ENCODE results near the gene APPBP2.
"Not testable (repeated sequence)": the region's sequence is repeated elsewhere in the genome, so short reads cannot be mapped to it uniquely, and the experiment has no call there.

The APPBP2 gene

DNA sequence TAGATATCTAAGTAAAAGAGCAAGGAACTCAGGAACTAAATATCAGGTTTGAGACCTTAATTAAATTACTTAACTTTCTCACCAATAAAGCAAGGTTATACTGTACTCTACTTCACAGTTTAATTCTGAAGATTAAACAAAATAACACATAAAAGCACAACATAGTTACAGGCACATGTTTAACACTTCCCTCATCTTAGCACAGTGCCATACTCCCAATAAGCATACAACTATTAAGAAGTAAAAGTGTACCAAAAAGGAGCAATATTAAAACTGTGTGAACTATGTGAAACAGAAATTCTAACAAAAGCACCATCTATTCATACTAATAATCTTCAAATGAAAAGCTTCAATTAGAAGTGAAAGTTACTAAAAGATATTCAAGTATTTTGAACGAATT, 2.2 kb downstream of the APPBP2 start:
- no peak for DNase-seq (ENCODE audit: low spot score)
- TF ChIP-seq CTCF (IDR thresholded peaks at IDR 0.05; ENCODE audit: extremely low read depth, missing control alignments), result no peak

DNA sequence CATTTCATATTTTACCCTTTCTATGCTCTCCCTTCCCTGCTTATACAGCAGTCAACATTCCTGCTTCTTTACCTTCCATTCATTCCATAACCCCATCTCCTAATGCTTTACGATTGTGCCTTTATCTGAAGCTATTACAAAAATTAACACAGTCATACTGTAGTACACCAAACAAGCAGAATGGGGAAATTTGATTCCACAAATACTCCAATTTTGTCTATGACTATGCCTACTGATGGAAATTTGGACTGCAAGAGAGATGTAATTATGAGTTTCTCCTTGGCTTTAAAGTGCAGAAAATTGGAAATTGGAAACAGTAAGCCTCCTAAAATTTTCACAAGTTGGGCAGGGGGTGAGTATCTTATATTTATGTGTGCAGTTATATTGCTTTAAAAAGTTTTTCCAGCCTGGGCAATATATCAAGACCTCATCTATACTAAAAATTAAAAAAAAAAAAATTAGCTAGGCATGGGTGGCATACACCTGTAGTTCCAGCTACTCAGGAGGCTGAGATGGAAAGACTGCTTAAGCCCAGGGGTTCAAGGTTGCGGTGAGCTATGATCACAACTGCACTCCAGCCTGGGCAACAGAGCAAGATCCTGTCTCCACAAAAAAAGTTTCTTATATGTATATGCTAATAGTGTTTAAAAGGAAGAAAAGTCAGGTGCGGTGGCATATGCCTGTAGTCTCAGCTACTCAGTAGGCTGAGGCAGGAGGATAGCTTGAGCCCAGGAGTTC, 3.0 kb downstream of the APPBP2 start:
- no peak for TF ChIP-seq CTCF (IDR thresholded peaks at IDR 0.05; ENCODE audit: extremely low read depth, missing control alignments)
- no peak for DNase-seq (ENCODE audit: low spot score)

DNA sequence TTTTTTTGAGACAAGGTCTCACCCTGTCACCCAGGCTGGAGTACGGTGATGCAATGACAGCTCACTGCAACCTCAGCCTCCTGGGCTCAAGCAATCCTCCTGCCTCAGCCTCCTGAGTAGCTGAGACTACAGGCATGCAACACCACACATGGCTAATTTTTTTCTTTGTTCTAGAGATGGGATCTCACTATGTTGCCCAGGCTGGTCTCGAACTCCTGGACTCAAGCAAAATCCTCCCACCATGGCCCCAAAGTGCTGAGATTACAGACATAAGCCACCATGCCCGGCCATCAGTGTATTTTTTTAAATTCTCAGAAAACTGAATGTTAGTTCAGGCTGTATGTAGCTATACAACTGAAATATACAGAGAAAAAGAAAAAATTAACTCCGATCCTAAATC, 6.2 kb downstream of the APPBP2 start:
- no peak for DNase-seq (ENCODE audit: low spot score)
- no peak for TF ChIP-seq CTCF (IDR thresholded peaks at IDR 0.05; ENCODE audit: extremely low read depth, missing control alignments)

GRCh38 chr17:60515683-60516082, 10.4 kb downstream of the APPBP2 start:
- not testable (repeated sequence) for DNase-seq (ENCODE audit: low spot score)

DNA sequence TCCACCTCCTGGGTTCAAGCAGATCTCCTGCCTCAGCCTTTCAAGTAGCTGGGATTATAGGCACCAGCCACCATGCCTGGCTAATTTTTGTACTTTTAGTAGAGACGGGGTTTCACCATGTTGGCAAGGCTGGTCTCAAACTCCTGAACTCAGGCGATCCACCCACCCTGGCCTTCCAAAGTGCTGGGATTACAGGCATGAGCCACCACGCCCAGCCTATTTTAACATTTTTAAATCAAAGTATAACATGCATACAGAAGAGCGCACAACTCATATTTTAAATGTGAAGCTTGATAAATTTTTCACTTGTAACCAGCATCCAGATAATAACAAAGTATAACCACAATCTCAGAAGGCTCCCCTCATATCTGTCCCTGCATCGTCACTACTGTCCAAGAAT, 10.8 kb downstream of the APPBP2 start:
- not testable (repeated sequence) for DNase-seq (ENCODE audit: low spot score)

DNA sequence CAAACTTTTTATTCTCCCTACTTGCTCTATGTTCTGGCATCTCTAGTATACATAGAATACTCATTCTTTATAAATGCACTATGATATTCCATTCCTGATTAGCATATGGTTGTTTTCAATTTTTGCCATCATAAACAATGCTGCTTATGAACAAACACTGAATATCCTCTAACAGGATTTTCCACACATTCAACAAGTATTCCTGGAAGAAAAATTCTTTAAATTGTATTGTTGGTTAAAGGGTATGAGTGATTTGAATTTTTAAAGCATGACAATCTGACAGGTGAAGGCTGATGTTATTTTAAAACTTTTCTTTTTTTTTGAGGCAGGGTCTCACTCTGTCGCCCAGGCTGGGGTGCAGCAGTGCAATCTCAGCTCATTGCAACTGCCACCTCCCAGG, 11.5 kb downstream of the APPBP2 start:
- no peak for TF ChIP-seq CTCF (IDR thresholded peaks at IDR 0.05; ENCODE audit: extremely low read depth, missing control alignments)
- no peak for DNase-seq (ENCODE audit: low spot score)

GRCh38 chr17:60514053-60514452, 12.0 kb downstream of the APPBP2 start:
- TF ChIP-seq CTCF (IDR thresholded peaks at IDR 0.05; ENCODE audit: extremely low read depth, missing control alignments), result no peak
- no peak for DNase-seq (ENCODE audit: low spot score)

GRCh38 chr17:60513014-60513413, 13.0 kb downstream of the APPBP2 start:
- no peak for TF ChIP-seq CTCF (IDR thresholded peaks at IDR 0.05; ENCODE audit: extremely low read depth, missing control alignments)
- no peak for DNase-seq (ENCODE audit: low spot score)

Measured in GM20000 (cell line).